Stimulated activated CD4-positive, alpha-beta T cell treated with anti-CD3 and anti-CD28 coated beads, Interleukin-12 subunit alpha, Interleukin-12 subunit beta, amount 100 ng/mL, for 24 hours (primary cell): ENCODE data around the gene TCTN1.
"Not testable (repeated sequence)": the region's sequence is repeated elsewhere in the genome, so short reads cannot be mapped to it uniquely, and the experiment has no call there.

Source experiments
- DNase-seq, 2 experiments: peaks; one replicate each; pipeline ENCODE4 v3.0.0-alpha.2; 2020; ENCODE audit warnings: low read depth in 2 of 2

Gene TCTN1

DNA sequence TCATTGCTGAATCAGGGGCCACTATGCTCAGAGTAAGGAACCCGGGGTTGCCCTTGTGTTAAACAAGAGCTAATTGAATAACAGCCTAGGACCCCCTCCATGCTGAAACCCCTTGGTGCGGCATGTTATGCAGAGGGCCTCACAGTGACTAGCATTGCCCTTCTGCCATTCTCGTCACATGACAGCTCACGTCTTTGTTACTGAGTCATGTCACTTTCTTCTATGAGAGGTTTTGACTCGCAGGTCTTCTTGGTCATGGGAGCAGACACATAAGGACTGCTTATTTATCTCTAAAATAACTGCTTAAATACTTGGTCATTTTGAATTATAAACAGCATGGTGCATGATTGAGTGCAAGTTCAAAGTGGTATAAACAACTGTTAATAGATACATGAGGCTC lies 24.9 kb downstream of the TCTN1 start:
- DNase-seq, result no peak

GRCh38 chr12:110639336-110640141 lies 25.6 kb downstream of the TCTN1 start:
- no peak for DNase-seq

DNA sequence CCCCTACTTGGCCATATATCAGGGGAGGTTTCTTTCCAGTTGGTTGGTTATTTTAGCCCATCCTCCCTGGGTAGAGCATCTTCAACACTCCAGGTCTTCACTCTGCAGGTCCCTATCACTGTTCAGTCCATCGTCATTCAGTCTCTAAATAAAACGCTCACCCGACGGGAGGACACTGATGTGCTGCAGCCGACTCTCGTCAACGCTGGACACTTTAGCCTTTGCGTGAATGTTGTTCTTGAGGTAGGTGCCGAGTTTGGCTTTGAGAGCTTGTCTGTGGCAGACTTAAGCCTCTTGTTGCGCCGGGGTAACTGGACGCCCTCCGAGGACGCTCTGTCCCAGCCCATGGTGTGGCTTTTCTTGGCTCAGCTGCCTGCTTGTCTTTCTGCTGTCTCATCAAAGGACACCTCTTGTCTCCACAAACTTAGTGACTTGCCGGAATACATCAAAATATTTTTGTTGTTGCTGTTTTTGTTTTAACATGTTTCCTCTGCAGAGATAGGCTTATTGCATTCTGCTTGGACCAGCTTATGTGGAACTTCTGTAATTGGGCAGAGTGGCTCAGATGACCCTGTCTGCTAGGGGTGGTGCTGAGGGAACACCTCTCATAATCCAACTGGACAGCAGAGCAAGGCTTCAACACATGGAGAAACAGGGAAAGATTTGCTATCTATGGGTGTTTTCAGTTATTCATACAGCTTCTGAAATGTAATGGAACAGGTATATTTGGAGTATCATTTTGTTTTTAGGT lies 26.5 kb downstream of the TCTN1 start:
- no peak for DNase-seq

DNA sequence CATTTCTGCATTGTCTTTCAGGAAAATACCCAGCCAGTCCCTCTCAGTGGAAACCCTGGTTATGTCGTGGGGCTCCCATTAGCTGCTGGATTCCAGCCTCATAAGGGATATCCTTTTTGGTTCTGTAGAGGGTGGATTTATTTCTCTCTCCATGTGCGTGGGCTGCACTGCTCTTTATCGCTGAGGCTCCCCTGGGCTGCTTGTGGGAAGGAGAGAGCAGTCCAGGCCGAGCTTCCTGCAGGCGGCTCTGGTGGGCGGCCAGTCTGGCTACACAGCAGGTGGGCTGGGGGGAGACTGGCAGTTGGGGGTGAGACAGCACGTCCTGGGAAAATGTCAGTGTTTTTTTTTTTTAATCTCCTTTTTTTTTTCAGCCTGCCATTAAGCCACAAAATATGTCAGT lies 27.6 kb downstream of the TCTN1 start:
- DNase-seq, result no peak

GRCh38 chr12:110647631-110648040 lies 33.7 kb downstream of the TCTN1 start:
- no peak for DNase-seq

- DNase-seq, result no peak
These were observed 35.5 kb downstream of the TCTN1 start for GRCh38 chr12:110649341-110649847.

- DNase-seq, result not testable (repeated sequence)
These were observed 40.3 kb downstream of the TCTN1 start for GRCh38 chr12:110654238-110654637.

GRCh38 chr12:110656071-110656655 lies 42.2 kb downstream of the TCTN1 start:
- no peak for DNase-seq

DNA sequence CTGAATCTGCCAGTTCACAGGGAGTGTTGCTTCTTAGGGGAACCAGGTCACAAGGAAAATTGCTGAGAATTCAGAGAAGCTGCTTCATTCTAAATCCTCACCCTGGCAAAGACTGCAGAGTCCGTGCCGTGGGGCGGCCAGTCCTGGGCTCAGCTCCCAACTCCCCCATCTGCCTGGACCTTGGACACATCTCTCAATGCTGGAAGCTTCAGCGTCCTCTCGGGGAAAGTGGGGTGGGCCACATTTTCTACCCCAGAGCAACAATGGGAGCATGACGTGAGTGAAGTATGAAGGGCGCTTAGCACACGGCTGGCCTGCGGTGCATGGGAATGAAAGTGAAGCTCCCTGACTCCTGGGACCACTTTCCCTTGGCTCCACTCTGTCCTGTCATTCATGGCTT lies 43.8 kb downstream of the TCTN1 start:
- no peak for DNase-seq

- no peak for DNase-seq
These were observed 44.3 kb downstream of the TCTN1 start for GRCh38 chr12:110658242-110658641.

- DNase-seq, result no peak
These were observed 44.9 kb downstream of the TCTN1 start for GRCh38 chr12:110658878-110659277.

- DNase-seq, result peak; percentile 8 to 44
These were observed 47.5 kb downstream of the TCTN1 start for GRCh38 chr12:110661337-110661972.

DNA sequence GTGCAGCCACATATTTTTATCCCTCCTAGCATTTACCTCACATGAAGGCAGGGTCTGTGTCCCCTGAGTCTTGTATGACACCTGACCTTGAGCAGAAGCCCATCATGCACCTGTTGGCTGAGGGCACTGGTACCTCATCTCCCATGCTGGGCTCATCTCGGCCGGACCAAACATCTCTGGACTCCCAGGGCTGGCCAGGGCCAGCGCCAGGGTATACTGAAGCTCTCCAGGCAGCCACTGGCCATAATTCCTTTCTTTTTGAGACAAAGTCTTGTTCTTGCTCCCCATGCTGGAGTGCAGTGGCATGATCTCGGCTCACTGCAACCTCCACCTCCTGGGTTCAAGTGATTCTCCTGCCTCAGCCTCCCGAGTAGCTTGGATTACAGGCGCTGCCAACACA lies 53.0 kb downstream of the TCTN1 start:
- DNase-seq, result no peak

DNA sequence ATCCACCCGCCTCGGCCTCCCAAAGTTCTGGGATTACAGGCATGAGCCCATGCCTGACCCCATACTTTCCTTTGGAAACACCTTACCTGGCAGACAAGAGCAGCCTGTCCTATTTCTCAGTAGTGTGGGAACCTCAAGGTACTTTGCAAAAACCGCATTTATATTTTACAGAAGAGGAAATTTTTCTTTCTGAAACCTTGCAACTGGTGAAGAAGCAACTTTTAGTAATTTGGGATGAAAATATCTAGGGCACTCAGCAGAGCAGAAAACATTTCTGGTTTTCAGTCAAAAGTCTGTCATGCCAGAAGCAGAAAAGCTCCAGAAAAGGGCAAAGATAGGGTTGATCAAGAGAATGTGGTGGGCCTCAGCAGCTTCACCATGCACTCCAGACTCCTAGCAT lies 53.7 kb downstream of the TCTN1 start:
- DNase-seq, result no peak

- DNase-seq, result no peak
These were observed 54.7 kb downstream of the TCTN1 start for GRCh38 chr12:110668480-110669192.

- DNase-seq, result no peak
These were observed 55.2 kb downstream of the TCTN1 start for GRCh38 chr12:110669193-110669502.

DNA sequence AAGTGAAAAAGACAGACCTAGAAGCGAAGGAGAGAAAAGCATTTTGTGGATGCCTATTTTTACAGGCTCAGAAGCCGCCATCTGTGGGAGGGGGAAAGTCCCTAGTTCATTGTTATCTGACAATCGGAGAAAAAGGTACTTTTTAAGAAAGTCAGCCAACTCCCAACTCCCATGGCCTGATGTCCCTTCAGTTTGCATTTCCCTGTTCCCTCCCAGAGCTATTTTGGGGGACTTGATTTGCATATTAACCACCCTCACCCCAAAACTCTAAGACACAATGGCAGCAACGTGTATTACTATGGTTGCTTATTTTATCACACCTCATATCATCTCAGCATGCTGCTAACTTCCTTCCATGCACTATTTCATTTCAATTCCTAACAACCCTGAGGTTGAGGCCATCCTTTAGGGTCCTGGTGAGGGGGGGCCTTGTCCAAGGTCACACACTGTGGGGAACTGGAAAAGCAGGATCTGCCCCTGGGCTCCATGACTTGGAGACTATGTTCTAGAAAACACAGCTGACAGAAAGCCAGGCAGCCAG lies 56.3 kb downstream of the TCTN1 start:
- DNase-seq, result peak; percentile 24 to 31

DNA sequence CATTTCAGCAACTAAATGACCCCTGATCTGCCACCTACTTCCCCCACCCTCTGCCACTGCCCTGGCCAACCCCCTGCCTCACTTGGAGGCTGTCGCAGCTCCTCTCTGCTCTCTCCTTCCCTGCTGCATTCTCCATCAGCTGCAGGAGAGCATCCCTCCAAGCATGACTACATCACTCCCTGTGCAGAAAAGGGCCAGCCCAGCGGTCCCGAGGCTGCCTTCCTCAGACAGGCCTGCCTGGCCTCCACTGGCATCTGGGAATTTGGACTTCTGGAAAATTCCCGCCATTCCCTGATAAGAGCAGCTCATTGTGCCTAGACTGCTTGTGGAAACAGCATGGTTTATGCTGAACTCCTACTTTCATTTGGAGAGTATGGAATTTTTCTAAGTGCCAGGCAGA lies 62.2 kb downstream of the TCTN1 start:
- no peak for DNase-seq

DNA sequence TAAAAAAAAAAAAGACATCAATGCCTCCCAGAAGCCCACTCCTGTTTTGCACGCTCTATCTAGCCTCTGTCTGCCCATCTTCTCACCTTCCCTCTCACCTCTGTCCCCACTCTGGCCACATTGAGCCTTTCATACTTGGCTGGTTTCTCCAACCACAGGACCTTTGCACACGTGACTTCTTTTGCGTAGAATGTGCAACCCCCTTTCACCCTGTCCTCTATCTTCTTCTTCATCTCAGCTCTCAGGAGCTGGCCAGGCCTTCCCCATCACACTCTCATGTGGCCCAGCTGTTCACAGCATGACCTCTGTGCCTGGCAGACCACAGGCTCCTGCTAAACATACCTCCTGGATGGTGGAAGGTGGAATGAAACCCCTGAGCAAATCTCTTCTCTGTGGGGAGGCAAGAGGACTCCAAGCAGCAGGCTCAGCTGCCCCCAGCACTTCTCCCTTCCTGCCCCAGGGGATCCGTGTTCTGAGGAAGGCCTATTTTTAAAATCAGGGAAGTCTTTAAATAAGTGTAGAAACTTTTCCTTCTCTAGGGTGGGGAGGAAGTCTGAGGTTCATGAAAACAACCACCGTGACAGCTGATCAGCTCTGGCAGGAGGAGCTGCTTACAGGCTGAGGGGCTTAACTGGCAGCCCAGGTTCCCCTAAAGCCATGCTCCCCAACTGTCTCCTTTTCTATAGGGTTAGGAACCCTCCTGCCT lies 63.4 kb downstream of the TCTN1 start:
- no peak for DNase-seq

- no peak for DNase-seq
These were observed 64.1 kb downstream of the TCTN1 start for GRCh38 chr12:110677982-110678381.

GRCh38 chr12:110679201-110679600 lies 65.3 kb downstream of the TCTN1 start:
- DNase-seq, result no peak
